Body of pancreas (tissue), 4 donors: ENCODE results near the gene IRF2BP1.

Source experiments
- POLR2A ChIP-seq, 3 donors: fragments of 450-650 bp; IDR thresholded peaks; one replicate each; pipeline ENCODE4 v1.6.1; 2016; ENCODE audit warnings: antibody characterized with exemption in 3 of 3, mild to moderate bottlenecking in 2 of 3
- TF ChIP-seq, protein P1 (sequence below), 7 experiments: fragments of 450-650 bp in 4 of 7; fragments of 200-600 bp in 3 of 7; sonication (generic) in 3 of 7; IDR thresholded peaks; one replicate each; pipeline ENCODE4 v1.5.1; 2016 to 2019; ENCODE audit warnings: antibody characterized with exemption in 7 of 7

DNA sequence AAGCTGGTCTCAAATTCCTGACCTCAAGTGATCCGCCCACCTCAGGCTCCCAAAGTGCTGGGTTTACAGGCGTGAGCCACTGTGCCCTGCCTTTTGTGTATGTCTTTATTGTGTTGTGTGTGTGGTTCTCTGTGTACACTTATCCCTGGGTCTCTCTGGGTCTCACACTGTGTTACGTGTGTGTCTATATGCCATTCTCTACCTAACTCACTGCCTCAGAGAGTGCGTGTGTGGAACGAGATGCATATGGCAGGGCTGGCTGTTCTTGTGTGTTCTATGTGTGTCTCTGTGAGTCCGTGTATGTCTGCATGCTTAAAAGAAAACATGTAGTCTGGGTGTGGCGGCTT is 11.3 kb downstream of the IRF2BP1 start:
- TF ChIP-seq, protein P1, sequence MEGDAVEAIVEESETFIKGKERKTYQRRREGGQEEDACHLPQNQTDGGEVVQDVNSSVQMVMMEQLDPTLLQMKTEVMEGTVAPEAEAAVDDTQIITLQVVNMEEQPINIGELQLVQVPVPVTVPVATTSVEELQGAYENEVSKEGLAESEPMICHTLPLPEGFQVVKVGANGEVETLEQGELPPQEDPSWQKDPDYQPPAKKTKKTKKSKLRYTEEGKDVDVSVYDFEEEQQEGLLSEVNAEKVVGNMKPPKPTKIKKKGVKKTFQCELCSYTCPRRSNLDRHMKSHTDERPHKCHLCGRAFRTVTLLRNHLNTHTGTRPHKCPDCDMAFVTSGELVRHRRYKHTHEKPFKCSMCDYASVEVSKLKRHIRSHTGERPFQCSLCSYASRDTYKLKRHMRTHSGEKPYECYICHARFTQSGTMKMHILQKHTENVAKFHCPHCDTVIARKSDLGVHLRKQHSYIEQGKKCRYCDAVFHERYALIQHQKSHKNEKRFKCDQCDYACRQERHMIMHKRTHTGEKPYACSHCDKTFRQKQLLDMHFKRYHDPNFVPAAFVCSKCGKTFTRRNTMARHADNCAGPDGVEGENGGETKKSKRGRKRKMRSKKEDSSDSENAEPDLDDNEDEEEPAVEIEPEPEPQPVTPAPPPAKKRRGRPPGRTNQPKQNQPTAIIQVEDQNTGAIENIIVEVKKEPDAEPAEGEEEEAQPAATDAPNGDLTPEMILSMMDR (IDR thresholded peaks at IDR 0.05), result no peak
- TF ChIP-seq POLR2A (IDR thresholded peaks at IDR 0.05), result no peak
